GM19452 (cell line): ENCODE data around the gene NKD2.
"Not testable (repeated sequence)": the region's sequence is repeated elsewhere in the genome, so short reads cannot be mapped to it uniquely, and the experiment has no call there.

Experiments used
- ATAC-seq: cut with Tn5 transposase; IDR thresholded peaks from one replicate; pipeline ENCODE4 v1.9.1; 2021; ENCODE audit not compliant: unreplicated experiment

Gene NKD2, protein sequence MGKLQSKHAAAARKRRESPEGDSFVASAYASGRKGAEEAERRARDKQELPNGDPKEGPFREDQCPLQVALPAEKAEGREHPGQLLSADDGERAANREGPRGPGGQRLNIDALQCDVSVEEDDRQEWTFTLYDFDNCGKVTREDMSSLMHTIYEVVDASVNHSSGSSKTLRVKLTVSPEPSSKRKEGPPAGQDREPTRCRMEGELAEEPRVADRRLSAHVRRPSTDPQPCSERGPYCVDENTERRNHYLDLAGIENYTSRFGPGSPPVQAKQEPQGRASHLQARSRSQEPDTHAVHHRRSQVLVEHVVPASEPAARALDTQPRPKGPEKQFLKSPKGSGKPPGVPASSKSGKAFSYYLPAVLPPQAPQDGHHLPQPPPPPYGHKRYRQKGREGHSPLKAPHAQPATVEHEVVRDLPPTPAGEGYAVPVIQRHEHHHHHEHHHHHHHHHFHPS

GRCh38 chr5:1008451-1009358, at the start of gene NKD2:
TSS of gene NKD2 (plus strand) at chr5:1008802. CDS start at chr5:1009058, 256 bp downstream.
- peak; percentile 50 for ATAC-seq

- no peak for ATAC-seq
Observed at GRCh38 chr5:959581-960531, 48.7 kb upstream of the NKD2 start.

- ATAC-seq, result no peak
Observed at GRCh38 chr5:960551-960950, 48.1 kb upstream of the NKD2 start.

- ATAC-seq, result no peak
Observed at GRCh38 chr5:961002-961710, 47.4 kb upstream of the NKD2 start.

DNA sequence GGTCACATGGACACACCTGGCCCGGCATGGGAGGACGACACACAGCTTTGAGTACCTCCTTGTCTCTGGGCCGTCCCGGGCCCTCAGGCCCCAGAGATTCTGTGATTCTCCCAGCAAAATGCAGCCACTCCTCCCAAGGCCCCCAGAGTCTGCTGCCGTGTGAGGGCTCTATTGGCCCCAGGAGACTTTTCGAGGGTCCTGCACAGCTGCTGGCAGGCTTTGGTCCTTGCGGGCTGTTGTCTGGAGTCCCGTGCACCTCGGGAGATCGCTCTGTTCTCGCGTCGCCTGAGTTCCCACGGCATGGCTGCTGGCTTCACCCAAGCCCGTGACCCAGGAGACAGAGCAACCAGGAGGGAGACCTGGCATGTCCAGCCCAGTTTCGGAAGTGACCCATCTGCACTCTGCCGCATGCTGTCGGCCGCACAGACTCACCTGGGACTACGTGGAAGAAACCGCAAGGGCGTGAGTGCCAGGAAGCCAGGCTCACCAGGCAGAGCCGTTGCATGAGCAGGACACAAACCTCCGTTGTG, 46.8 kb upstream of the NKD2 start:
- ATAC-seq, result no peak

GRCh38 chr5:962386-962785, 46.2 kb upstream of the NKD2 start:
- ATAC-seq, result no peak

- no peak for ATAC-seq
Observed at GRCh38 chr5:962801-963200, 45.8 kb upstream of the NKD2 start.

GRCh38 chr5:963310-963672, 45.3 kb upstream of the NKD2 start:
- ATAC-seq, result peak; percentile 37

DNA sequence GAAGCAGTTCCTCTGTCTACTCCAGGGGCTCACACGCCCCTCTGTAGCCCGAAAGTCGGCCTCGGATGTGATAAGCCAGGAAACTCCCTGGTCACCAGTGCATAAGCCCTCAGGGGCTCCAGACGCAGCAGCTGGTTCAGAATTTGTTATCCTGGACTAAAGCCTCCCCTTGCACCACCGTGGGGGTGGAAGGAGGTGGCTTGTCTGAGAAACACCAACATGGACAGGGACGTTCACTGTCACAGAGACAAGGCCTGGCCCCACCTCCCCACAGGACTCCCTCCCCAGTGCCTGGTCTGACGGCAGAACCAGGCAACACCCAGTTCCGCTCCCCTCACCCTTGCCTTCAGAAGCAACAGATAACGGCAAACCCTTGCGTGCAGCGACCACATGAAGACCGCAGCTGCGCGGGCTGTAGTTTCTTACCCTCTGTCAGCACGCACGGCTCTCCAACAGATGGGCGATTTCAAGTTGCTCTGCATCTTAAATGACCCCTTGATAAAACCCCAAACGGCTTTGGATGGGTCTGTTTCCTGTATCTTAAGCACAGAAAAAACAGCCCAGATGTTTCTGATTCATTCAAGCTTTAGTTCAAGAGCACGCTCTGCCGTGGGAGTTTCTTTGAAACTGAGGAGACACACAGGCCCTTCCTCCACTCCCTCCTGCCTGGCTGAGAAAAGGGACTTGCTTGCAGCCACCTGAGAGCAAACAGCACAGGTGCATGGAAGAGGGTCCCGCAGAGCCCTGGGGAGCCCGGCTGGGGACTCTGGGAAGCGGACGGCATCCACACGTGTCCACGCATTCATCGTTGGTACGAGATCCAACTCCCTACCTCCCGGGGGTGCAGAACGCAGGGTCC, 44.7 kb upstream of the NKD2 start:
- peak; percentile 84 for ATAC-seq

GRCh38 chr5:964821-965220, 43.8 kb upstream of the NKD2 start:
- no peak for ATAC-seq

GRCh38 chr5:965604-966344, 42.8 kb upstream of the NKD2 start:
- no peak for ATAC-seq

DNA sequence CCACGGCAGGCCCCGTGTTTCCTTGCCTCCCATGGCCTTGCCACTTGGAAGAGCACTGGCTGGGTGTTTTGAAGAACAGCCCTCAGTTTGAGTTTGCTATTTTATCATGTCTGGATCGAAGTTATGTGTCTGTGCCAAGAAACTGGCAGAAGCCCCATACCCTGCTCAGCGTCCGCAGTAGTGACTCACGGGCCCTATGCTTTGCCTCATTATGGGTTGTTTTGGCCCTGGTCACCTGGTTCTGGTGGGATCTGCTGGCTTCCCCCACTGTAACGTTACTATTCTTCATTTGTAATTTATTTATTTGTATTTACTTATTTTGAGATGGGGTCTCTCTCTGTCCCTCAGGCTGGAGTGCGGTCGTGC, 42.3 kb upstream of the NKD2 start:
- no peak for ATAC-seq

DNA sequence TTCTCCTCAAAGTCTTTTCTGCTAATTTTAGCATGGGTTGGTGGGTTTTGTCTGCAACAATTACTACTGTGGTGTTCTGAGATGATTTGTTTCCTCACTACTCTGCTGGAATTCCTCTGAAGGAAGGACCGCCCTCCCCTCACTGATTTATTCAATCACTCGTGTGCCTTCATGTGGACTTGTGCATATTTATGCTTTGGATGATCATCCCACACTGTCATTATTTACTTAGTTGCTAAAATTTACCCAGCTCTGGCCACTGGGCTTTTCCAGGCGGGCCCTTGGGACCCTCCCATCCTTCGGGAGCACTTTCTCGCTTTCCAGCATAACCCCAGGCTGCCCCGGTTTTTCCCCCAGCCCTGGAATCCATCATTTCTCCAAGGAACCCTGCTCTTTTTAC, 41.7 kb upstream of the NKD2 start:
- no peak for ATAC-seq

GRCh38 chr5:968881-969280, 39.7 kb upstream of the NKD2 start:
- ATAC-seq, result no peak

- ATAC-seq, result no peak
Observed at GRCh38 chr5:969408-969839, 39.2 kb upstream of the NKD2 start.

DNA sequence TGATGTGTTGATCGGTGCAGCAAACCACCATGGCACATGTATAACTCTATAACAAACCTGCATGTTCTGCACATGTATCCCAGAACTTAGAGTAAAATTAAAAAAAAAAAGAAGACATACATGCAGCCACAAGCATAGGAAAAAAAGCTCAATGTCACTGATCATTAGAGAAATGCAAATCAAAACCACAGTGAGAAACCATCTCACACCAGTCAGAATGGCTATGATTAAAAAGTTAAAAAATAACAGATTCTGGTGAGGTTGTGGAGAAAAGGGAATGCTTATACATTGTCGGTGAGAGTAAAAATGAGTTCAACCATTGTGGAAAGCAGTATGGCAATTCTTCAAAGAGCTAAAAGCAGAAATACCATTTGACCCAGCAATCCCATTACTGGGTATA, 36.0 kb upstream of the NKD2 start:
- not testable (repeated sequence) for ATAC-seq

DNA sequence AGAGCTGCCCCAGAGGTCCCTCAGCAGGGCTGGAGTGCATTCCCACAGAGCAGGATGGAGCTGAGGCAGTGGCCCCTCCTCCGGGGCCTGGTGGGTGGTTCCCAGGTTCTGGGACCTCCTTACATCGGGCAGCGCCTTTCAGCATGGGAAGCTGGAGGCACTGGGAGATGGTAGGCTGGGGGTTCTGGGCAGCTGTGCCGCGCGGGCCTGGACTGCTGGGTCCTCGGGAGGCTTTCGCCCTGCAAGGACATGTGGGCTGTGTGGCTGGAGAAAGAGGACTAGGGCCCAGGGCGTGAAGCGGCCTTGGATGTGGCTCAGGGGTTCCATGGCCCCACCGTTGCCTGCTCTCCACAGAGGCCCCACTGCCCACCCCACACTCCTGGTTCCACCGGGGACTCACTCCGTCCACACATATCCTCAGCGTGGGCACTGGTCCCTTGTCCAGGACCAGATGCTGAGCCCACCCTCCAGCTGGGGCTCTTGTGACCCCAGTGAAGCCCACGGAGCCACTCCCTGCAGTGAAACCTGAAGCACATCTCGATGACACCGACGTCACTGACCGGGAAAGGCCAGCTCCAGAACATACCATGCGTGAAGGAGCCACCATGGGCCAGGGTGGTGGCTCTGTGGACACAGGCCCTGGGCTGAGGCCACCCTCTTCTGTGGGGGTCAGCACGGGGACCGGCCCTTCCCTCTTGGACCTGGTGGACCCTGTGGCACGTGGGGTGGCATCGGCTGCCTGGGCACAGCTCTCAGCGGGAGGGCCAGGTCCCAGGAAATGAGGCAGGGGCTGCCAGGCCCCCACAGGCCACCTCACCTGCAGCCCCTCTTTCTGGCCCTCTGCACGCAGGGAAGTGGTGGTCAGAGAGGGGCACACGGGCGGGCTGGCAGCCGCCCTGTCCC, 31.5 kb upstream of the NKD2 start:
- ATAC-seq, result no peak
